HG02938 (cell line): Measurements from ENCODE around the gene HTR6.
"Not testable (repeated sequence)": the region's sequence is repeated elsewhere in the genome, so short reads cannot be mapped to it uniquely, and the experiment has no call there.

Experiments used
- ATAC-seq: cut with Tn5 transposase; IDR thresholded peaks from one replicate; pipeline ENCODE4 v1.9.1; 2021; ENCODE audit warnings: mild to moderate bottlenecking, moderate library complexity; ENCODE audit not compliant: unreplicated experiment

HTR6 gene

DNA sequence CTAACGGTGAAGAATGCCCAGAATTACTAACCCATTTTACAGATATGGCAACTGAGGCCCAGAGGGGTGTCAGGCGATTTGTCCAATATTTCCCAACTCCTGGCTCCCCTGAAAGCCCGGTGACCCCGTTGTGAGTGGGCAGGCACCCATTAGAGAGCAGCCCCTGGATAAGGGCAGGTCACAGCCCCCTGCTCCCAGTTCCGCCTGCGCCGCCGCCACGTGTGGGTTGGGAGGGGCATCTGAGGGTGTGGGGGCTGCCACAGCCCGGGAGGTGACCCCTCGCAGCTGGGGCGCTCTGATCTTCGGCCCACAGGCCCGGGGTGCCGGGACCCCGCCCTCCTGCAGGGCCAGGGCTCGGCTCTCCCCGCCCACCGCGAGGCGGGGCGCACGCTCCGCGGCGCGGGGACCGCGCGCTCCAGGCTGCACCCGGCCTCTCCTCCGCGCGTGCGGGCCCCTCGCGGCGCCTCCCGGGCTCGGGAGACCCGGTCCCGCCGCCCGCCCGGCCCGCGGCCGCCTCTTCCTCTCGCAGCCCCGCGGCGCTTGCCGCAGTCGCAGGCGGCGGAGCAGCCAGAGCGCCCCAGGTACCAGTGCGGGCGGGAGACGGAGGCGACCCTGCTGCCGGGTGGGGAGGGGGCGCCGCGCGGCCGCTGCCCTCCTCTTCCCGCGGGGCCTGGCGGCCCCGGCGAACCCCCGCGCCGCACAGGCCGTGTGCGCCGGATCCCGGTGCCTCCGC lies at the start of gene HTR6:
TSS of gene HTR6 (plus strand) at position 423 of the 733 bp plus-strand sequence. CDS start 879 bp downstream, outside the sequence.
- no peak for ATAC-seq

GRCh38 chr1:19615438-19615837 lies 49.2 kb upstream of the HTR6 start:
- no peak for ATAC-seq

- no peak for ATAC-seq
These were observed 48.2 kb upstream of the HTR6 start for GRCh38 chr1:19616489-19616888.

GRCh38 chr1:19617376-19617775 lies 47.3 kb upstream of the HTR6 start:
- ATAC-seq, result no peak

GRCh38 chr1:19618428-19618827 lies 46.2 kb upstream of the HTR6 start:
- ATAC-seq, result no peak

GRCh38 chr1:19619697-19620384 lies 44.8 kb upstream of the HTR6 start:
- ATAC-seq, result no peak

GRCh38 chr1:19620786-19621185 lies 43.9 kb upstream of the HTR6 start:
- ATAC-seq, result no peak

DNA sequence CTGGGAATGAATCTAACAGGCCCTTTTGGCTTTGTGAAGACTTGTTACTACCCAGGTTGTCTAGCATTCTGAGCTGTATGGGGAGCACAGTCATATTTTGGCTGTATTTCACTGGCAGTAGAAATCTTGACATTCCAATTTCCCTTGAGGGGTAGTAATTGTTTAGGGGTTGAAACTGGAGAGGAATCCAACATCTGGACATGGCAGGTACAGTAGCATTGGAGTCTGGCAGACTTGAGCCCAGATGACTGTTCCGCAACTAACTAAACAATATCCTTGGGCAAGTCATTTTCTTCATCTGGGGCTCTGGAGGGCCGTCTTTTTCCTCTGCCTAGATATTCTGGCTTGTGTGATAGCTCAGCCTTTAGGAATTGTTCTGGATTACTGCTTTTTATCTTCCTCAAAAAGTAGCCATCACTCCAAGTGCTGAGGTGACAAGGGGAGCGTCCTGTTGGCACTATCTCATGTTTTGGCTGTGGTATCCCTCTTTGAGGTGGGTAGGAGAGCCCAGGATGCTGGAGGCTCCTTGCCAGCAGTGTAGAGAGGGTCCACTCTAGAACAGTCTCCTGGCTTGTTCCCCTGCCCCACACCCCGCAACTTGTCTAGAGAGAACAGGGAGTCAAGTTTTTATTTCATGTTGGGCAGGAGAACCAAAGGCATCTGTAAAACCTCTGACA lies 43.3 kb upstream of the HTR6 start:
- ATAC-seq, result no peak

DNA sequence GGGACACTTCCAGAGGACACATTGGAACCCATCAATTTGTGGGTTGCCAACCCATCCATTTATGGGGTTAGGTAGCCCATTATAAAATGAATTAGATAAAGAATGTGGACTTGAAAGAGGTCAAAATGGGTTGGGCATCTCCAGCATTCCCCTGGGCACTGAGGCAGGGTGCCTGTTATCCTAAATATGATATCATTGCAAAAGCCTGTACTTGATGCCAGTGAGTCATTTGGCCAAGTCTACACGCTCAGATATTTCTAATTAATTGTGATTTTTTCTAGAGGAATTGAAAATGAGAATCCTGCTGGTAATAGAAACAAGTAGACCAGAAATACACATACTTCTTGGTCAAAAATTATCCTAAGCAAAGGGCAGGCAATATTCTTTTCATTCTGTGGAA lies 42.5 kb upstream of the HTR6 start:
- ATAC-seq, result no peak

- no peak for ATAC-seq
These were observed 41.2 kb upstream of the HTR6 start for GRCh38 chr1:19623523-19623922.

- no peak for ATAC-seq
These were observed 39.3 kb upstream of the HTR6 start for GRCh38 chr1:19625291-19625937.

DNA sequence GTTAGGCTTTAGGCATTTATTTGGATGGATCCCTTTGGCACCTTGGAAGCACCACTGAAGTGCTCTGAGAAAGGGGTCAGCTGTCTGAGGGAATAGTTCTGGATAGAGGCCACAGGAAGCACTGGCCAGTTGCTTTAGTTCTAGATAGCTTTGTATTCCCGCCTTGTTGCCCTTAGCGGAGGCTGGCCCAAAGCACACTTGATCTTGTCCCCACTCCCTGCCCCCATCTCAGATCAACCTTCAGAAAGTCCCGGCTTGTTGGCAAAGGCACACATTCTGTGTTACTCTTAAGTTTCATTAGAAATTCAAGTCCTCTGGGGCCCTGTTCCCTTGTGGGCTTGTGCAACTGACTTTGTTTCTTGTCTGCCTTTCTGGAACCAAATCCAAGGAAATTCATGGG lies 35.8 kb upstream of the HTR6 start:
- ATAC-seq, result no peak

- no peak for ATAC-seq
These were observed 35.3 kb upstream of the HTR6 start for GRCh38 chr1:19629357-19629756.

GRCh38 chr1:19630192-19630591 lies 34.5 kb upstream of the HTR6 start:
- not testable (repeated sequence) for ATAC-seq

GRCh38 chr1:19630720-19631395 lies 33.8 kb upstream of the HTR6 start:
- no peak for ATAC-seq

DNA sequence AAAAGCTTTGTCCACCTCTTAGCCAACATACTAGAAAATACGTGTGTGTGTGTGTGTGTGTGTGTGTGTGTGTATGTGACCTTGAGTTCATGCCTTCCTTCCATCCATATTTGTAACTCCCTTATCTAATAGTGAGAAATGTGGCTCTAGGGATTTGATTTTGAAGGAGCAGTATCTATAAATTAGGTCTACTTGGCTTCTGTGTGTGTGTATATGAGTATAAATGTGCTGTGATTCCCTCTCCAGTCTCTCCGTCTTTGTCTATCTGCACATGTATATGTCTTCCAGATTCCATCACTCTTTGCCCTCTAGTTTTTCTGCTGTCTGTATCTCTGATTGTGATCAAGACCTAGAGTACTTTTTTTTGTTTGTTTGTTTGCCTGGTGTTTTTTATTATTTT lies 32.5 kb upstream of the HTR6 start:
- ATAC-seq, result no peak

- ATAC-seq, result no peak
These were observed 31.6 kb upstream of the HTR6 start for GRCh38 chr1:19633106-19633505.

DNA sequence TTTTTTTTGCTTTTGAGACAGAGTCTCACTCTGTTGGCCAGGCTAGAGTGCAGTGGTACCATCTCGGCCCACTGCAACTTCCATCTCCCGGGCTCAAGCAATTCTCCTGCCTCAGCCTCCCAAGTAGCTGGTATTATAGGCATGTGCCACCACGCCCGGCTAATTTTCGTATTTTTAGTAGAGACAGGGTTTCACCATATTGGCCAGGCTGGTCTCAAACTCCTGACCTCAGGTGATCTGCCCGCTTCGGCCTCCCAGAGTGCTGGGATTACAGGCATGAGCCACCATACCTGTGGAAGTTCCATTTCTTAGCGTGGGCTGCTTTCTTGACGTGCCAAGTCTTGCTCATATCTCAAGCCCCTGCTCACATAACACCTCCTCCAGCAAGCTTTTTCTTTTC lies 29.6 kb upstream of the HTR6 start:
- not testable (repeated sequence) for ATAC-seq

DNA sequence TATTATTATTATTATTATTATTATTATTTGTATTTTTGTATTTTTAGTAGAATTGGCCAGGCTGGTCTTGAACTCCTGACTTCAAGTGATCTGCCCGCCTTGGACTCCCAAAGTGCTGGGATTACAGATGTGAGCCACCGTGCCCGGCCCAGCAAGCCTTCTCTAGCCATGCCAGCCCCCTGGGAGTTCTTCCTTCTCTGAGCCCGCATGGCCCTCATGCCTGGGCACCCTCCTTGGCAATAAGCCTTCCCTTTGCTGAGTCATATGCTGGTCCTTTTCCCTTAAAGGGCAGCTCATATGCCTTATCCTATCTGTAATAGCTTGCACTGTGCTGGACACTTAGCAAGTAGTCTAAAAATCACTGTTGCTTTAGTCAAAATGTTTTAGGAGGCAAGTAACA lies 29.0 kb upstream of the HTR6 start:
- ATAC-seq, result no peak

DNA sequence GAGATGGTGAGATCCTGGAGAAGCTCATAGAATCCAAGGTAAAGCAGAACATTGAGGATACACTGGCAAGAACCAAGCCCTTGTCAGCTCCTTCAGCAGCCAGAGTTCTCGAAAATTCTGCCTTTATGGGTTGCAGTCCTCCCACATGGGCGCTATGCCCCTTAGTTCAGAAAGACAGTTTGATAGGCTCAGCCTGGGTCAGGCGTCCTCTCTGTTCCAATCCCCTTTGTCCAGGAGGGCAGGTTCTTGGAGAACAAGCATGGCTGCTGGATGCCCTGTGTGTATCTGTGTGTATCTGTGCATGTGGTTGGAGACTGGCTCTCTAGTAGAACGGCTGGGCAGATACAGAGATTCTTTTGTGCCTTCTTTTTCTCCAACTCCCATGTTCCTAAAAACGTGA lies 28.6 kb upstream of the HTR6 start:
- ATAC-seq, result no peak

DNA sequence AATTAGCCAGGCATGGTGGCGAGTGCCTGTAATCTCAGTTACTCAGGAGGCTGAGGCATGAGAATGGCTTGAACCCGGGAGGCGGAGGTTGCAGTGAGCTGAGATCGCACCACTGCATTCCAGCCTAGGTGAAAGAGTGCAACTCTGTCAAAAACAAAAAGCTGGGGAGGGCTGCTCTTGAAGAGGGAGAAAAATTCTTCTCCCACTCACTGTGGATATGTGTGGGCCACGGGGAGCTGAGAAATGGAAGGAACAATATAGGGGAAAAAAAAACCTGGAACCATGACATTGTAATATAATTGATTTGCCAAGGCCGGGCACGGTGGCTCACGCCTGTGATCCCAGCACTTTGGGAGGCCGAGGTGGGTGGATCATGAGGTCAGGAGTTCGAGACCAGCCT lies 27.9 kb upstream of the HTR6 start:
- not testable (repeated sequence) for ATAC-seq
